Heart left ventricle (tissue), 16 donors: ENCODE measurements around the gene GDAP1L1. TPM values are rescaled to one million over a fixed set of nuclear protein-coding genes. Genes with fewer than 3 reads are reported as not detected.

Experiments used
- ATAC-seq, 4 donors: fragments of 200-7000 bp; cut with Tn5 transposase; one replicate each; pipeline ENCODE4 v1.9.1; 2020 to 2022; ENCODE audit warnings: moderate library complexity in 4 of 4, mild to moderate bottlenecking in 3 of 4, moderate number of reproducible peaks in 1 of 4
- DNase-seq, 5 donors: peaks; one replicate each; pipeline ENCODE4 v3.0.0-alpha.2; 2020
- H3K27ac ChIP-seq, 12 donors: fragments of 200-600 bp; sonication (generic) in 4 of 12; one replicate each; pipeline versions ENCODE4 v1.5.0 to v1.8.0; 2016 to 2022; ENCODE audit warnings: mild to moderate bottlenecking in 2 of 12
- H3K27me3 ChIP-seq, 9 donors: fragments of 200-600 bp; sonication (generic) in 2 of 9; one replicate each; pipeline versions ENCODE4 v1.5.1 to v1.8.0; 2016 to 2022; ENCODE audit warnings: mild to moderate bottlenecking in 3 of 9
- H3K36me3 ChIP-seq, 9 donors: fragments of 200-600 bp; sonication (generic) in 2 of 9; one replicate each; pipeline versions ENCODE4 v1.5.0 to v1.8.0; 2018 to 2022; ENCODE audit warnings: mild to moderate bottlenecking in 2 of 9
- H3K4me1 ChIP-seq, 12 donors: fragments of 200-600 bp; sonication (generic) in 4 of 12; one replicate each; pipeline versions ENCODE4 v1.5.0 to v1.8.0; 2016 to 2022; ENCODE audit warnings: mild to moderate bottlenecking in 3 of 12
- H3K4me3 ChIP-seq, 12 donors: fragments of 200-600 bp; sonication (generic) in 4 of 12; one replicate each; pipeline versions ENCODE4 v1.5.0 to v1.8.0; 2017 to 2022; ENCODE audit warnings: mild to moderate bottlenecking in 9 of 12, moderate library complexity in 4 of 12
- H3K9me3 ChIP-seq, 12 donors: fragments of 200-600 bp; sonication (generic) in 4 of 12; one replicate each; pipeline versions ENCODE4 v1.5.0 to v1.8.0; 2016 to 2022; ENCODE audit warnings: mild to moderate bottlenecking in 1 of 12
- CTCF ChIP-seq, 12 donors: fragments of 200-600 bp; sonication (generic) in 4 of 12; IDR thresholded peaks; one replicate each; pipeline versions ENCODE4 v1.5.0 to v1.8.0; 2018 to 2022; ENCODE audit warnings: antibody characterized with exemption in 12 of 12, mild to moderate bottlenecking in 5 of 12
- POLR2A ChIP-seq, 2 donors: fragments of 450-650 bp; IDR thresholded peaks; one replicate each; pipeline ENCODE4 v1.6.1; 2017; ENCODE audit warnings: antibody characterized with exemption in 2 of 2, mild to moderate bottlenecking in 2 of 2, moderate library complexity in 2 of 2
- WGBS, 4 donors: extraction: QIAGEN DNeasy Blood & Tissue Kit in 2 of 4; methylation state at CpG; one replicate each; pipeline versions ENCODE4 v1.1.5 to v1.1.7; 2013 to 2018; 5-methylcytosine and 5-hydroxymethylcytosine counted together
- intact Hi-C, 10 donors: fragments of 100-400 bp; cut with DNase I; formaldehyde crosslinking; loops; one replicate each; pipeline versions ENCODE4 v1.11.1 to v1.14.2; 2022
- polyA plus RNA-seq, 2 donors: library from polyadenylated mRNA; stranded (reverse); fragments of 200-250 nt; gene quantifications; one replicate each; pipeline ENCODE4 v1.2.3, GENCODE V29; 2013
- total RNA-seq, 9 donors: library from RNA; depleted of rRNA in 2 of 9; stranded (reverse); fragments of >200 nt in 2 of 9; fragmentation: NEBNext Ultra II Directional in 3 of 9; extraction: Animal tissue kit (Norgen Biotek cat#: 25700) in 3 of 9; gene quantifications; one replicate each; pipeline versions ENCODE4 v1.1.0 to v1.2.4, GENCODE V29; 2016 to 2023
- donor health status: ischemic (EF 13 %, LVEDD 7.1; RV severe dilation, severe dysfunction).
- donor health status: healthy with polysubstance abuse.
- donor health status: DM: no; HTN: yes; CAD: no.
- donor health status: DM: no; HTN: no; CAD: no.
- donor health status: ischemic (EF 25% LVEDD 6.9; RV normal size, moderate dysfunction).
- donor health status: ischemic (EF 25% LVEDD 5.7; RV mildly dilated, moderate dysfunction).
- donor health status: healthy.
- donor health status: DM: yes; HTN: yes; CAD: no.
- donor health status: ischemic (EF 35%, LVEDD 5.7; RV mildly dilated, moderate dysfunction).
- donor health status: nonischemic (EF 11% LVEDD 7.7; RV severe dilation, severe dysfunction).
- donor health status: DM: yes; HTN: yes; CAD: no.
- donor health status: PGD.
- donor health status: ischemic (EF 29% LVEDD 5.4; RV normal size, mild dysfunction).
- donor health status: nonischemic (EF 23%, LVEDD 6.1; RV moderate dilation, normal function).

Gene GDAP1L1
- total and polyA plus RNA-seq, 11 donors, result 0.12 to 0.67 (median 0.35) TPM; not detected in 2

GRCh38 chr20:44254073-44254472, 7.0 kb downstream of the GDAP1L1 start:
- no peak for DNase-seq
- no peak overlapping the region for H3K27ac ChIP-seq
- WGBS, 4 donors, result 83 to 92% (median 87%) methylated on average over 7 to 8 of the region's 8 CpGs
- no peaks in the 10 kb centered on the region for H3K27me3 ChIP-seq
- no peak for ATAC-seq
- no peaks in the 10 kb centered on the region for H3K9me3 ChIP-seq
- no peaks in the 10 kb centered on the region for H3K4me1 ChIP-seq
- H3K4me3 ChIP-seq, result no peak overlapping the region
- H3K36me3 ChIP-seq, result no peaks in the 10 kb centered on the region
- intact Hi-C loops, result no loop called here
- TF ChIP-seq CTCF (IDR thresholded peaks at IDR 0.05) (no peak), POLR2A (IDR thresholded peaks at IDR 0.05) (no peak)

DNA sequence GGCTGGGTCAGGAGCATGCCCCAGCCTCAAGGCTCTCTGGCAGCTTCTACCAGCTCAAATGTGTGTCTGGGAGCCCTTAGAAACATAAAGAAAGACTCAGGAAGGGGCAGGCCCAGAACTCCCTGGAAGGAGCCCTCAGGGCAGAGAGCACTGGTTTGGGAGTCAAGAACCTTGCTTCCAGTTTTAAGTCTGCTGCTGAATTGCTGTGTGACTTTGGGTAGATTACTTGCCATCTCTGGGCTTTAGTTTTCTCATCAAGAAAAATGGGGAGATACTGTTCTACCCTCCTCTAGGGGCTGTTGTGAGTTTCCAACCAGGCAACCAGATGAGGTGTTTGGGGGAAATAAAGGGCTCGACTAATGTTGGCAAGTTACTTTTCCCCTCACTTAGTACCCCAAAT, 8.8 kb downstream of the GDAP1L1 start:
- WGBS, 4 donors, result 92 to 96% (median 93%) methylated on average over 1 of the region's 1 CpG
- Histone ChIP-seq H3K36me3 (no peaks in the 10 kb centered on the region), H3K27me3 (no peaks in the 10 kb centered on the region), H3K27ac (no peak overlapping the region), H3K4me1 (no peaks in the 10 kb centered on the region), H3K4me3 (no peak overlapping the region), H3K9me3 (no peaks in the 10 kb centered on the region)
- DNase-seq (no peak), ATAC-seq (no peak)
- TF ChIP-seq POLR2A (IDR thresholded peaks at IDR 0.05), result no peak
- TF ChIP-seq CTCF (IDR thresholded peaks at IDR 0.05), result no peak
- intact Hi-C loops, result no loop called here

DNA sequence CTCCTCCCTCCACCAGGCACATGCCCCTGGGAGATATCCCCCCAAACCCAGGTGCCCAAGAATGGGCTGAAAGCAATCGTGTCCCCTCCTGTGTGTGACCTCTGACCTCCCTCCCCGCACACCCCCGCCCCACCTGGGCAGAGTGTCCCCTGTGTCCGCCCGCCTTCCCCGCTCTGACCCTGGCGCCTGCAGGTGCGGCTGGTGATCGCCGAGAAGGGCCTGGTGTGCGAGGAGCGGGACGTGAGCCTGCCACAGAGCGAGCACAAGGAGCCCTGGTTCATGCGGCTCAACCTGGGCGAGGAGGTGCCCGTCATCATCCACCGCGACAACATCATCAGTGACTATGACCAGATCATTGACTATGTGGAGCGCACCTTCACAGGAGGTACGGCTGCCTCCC, 9.9 kb downstream of the GDAP1L1 start:
- Histone ChIP-seq H3K27me3 (no peaks in the 10 kb centered on the region), H3K4me1 (no peaks in the 10 kb centered on the region), H3K36me3 (no peaks in the 10 kb centered on the region), H3K4me3 (no peak overlapping the region), H3K27ac (no peak overlapping the region), H3K9me3 (no peaks in the 10 kb centered on the region)
- TF ChIP-seq CTCF (IDR thresholded peaks at IDR 0.05), result no peak
- TF ChIP-seq POLR2A (IDR thresholded peaks at IDR 0.05), result no peak
- DNase-seq (no peak), ATAC-seq (no peak)
- intact Hi-C loops, result no loop called here
- 92 to 93% (median 93%) methylated on average over 19 to 21 of the region's 21 CpGs for WGBS, 4 donors

DNA sequence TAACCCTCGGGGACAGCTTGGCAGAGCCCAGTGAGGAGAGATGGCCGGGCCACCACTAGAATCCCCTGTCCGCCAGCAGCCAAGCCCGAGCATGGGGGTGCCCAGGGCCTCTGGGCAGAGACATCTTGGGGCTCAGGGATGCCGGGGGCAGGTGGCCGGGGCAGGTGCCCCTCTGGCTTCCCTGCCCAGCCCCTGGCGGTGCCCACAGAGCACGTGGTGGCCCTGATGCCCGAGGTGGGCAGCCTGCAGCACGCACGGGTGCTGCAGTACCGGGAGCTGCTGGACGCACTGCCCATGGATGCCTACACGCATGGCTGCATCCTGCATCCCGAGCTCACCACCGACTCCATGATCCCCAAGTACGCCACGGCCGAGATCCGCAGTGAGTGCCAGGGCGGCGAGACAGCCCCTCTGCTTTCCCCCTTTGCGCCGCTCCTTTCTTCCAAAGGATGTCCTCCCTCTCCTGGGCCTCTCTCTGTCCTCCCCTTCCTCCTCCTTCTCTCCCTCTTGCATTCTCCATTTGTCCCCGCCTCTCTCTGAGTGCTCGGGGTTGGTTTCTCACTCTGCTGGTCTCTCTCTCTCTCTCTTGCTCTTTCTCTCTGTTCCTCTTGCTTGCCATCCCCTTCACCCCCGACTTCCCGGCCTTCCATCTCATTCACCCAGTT, 11.2 kb downstream of the GDAP1L1 start:
- H3K27ac ChIP-seq, result no peak overlapping the region
- DNase-seq (no peak), ATAC-seq (no peak)
- H3K4me1 ChIP-seq, result no peaks in the 10 kb centered on the region
- no peaks in the 10 kb centered on the region for H3K9me3 ChIP-seq
- no peak for TF ChIP-seq POLR2A (IDR thresholded peaks at IDR 0.05)
- TF ChIP-seq CTCF (IDR thresholded peaks at IDR 0.05), result no peak
- 89 to 92% (median 90%) methylated on average over 20 to 28 of the region's 28 CpGs for WGBS, 4 donors
- H3K27me3 ChIP-seq, result no peaks in the 10 kb centered on the region
- H3K4me3 ChIP-seq, result no peak overlapping the region
- intact Hi-C loops, result no loop called here
- H3K36me3 ChIP-seq, result no peaks in the 10 kb centered on the region
